IPS DF 6.9 (cell line): ENCODE results near the gene MLXIP.

ENCODE experiments used
- DNase-seq: peaks from one replicate; pipeline ENCODE4 v3.0.0-alpha.2; 2013; ENCODE audit warnings: low read depth, low spot score
- H3K27ac ChIP-seq: one replicate; pipeline ENCODE4 v1.5.1; 2013; ENCODE audit warnings: low read length, control low read depth
- H3K27me3 ChIP-seq: 2 replicates; pipeline ENCODE4 v1.6.1; 2013; ENCODE audit warnings: mild to moderate bottlenecking, low read length; ENCODE audit not compliant: control insufficient read depth, insufficient read depth
- H3K36me3 ChIP-seq: 2 replicates; pipeline ENCODE4 v1.6.1; 2013; ENCODE audit warnings: low read length; ENCODE audit not compliant: control insufficient read depth, insufficient read depth
- H3K4me1 ChIP-seq: 2 replicates; pipeline ENCODE4 v1.6.1; 2013; ENCODE audit warnings: low read length; ENCODE audit not compliant: control insufficient read depth, insufficient read depth
- H3K4me3 ChIP-seq: 2 replicates; pipeline ENCODE4 v1.5.1; 2013; ENCODE audit warnings: mild to moderate bottlenecking, low read length
- H3K9me3 ChIP-seq: 2 replicates; pipeline ENCODE4 v1.6.1; 2013; ENCODE audit warnings: low read length, inconsistent platforms; ENCODE audit not compliant: control insufficient read depth, insufficient read depth
- WGBS: extraction: QIAGEN DNeasy Blood & Tissue Kit; methylation state at CpG from one replicate; pipeline ENCODE4 v1.1.7; 2013; ENCODE audit warnings: mixed read lengths, missing lambda C conversion rate; ENCODE audit not compliant: insufficient read length, insufficient coverage; 5-methylcytosine and 5-hydroxymethylcytosine counted together

Gene MLXIP

GRCh38 chr12:122126713-122127597, 48.4 kb downstream of the MLXIP start:
- Histone ChIP-seq H3K27ac (no peak overlapping the region), H3K36me3 (peaks cover 9% of the 10 kb centered on the region; the same call in 1 of the 2 replicates)
- WGBS: no CpG with 5 or more reads among the region's 15 CpGs

GRCh38 chr12:122127839-122128238, 49.3 kb downstream of the MLXIP start:
- no CpG with 5 or more reads among the region's 13 CpGs for WGBS
- Histone ChIP-seq H3K9me3 (no peaks in the 10 kb centered on the region), H3K4me3 (no peak overlapping the region), H3K27me3 (no peaks in the 10 kb centered on the region), H3K36me3 (peaks cover 13% of the 10 kb centered on the region; the same call in 1 of the 2 replicates), H3K4me1 (no peaks in the 10 kb centered on the region), H3K27ac (no peak overlapping the region)
- DNase-seq: no peak

More at GRCh38 chr12:122126713-122127597, 48.4 kb downstream of the MLXIP start:
- DNase-seq: no peak
- H3K27me3 ChIP-seq: no peaks in the 10 kb centered on the region
- no peaks in the 10 kb centered on the region for H3K4me1 ChIP-seq
- H3K9me3 ChIP-seq: no peaks in the 10 kb centered on the region
- no peak overlapping the region; the same call in 1 of the 2 replicates for H3K4me3 ChIP-seq

- no peak for DNase-seq
- Histone ChIP-seq H3K9me3 (no peaks in the 10 kb centered on the region), H3K4me1 (no peaks in the 10 kb centered on the region), H3K27me3 (no peaks in the 10 kb centered on the region), H3K4me3 (no peak overlapping the region), H3K36me3 (peaks cover 13% of the 10 kb centered on the region; the same call in 1 of the 2 replicates), H3K27ac (no peak overlapping the region)
- WGBS: no CpG with 5 or more reads among the region's 5 CpGs
Observed at GRCh38 chr12:122128481-122128880, 49.9 kb downstream of the MLXIP start.

GRCh38 chr12:122129131-122129530, 50.6 kb downstream of the MLXIP start:
- no peak overlapping the region for H3K27ac ChIP-seq
- H3K9me3 ChIP-seq: no peaks in the 10 kb centered on the region
- H3K27me3 ChIP-seq: no peaks in the 10 kb centered on the region
- H3K4me1 ChIP-seq: no peaks in the 10 kb centered on the region
- H3K36me3 ChIP-seq: peaks cover 13% of the 10 kb centered on the region; the same call in 1 of the 2 replicates
- DNase-seq: no peak
- H3K4me3 ChIP-seq: no peak overlapping the region
- no CpG with 5 or more reads among the region's 13 CpGs for WGBS

GRCh38 chr12:122130150-122130549, 51.6 kb downstream of the MLXIP start:
- WGBS: no CpG with 5 or more reads among the region's 17 CpGs
- Histone ChIP-seq H3K27ac (no peak overlapping the region), H3K9me3 (no peaks in the 10 kb centered on the region)

GRCh38 chr12:122133192-122133950, 54.8 kb downstream of the MLXIP start:
- no peak overlapping the region for H3K27ac ChIP-seq

More at GRCh38 chr12:122130150-122130549, 51.6 kb downstream of the MLXIP start:
- no peaks in the 10 kb centered on the region for H3K4me1 ChIP-seq
- H3K27me3 ChIP-seq: no peaks in the 10 kb centered on the region
- no peak for DNase-seq
- H3K4me3 ChIP-seq: no peak overlapping the region
- peaks cover 13% of the 10 kb centered on the region; the same call in 1 of the 2 replicates for H3K36me3 ChIP-seq

GRCh38 chr12:122135437-122136031, 57.0 kb downstream of the MLXIP start:
- Histone ChIP-seq H3K4me3 (no peak overlapping the region; the same call in 1 of the 2 replicates), H3K36me3 (0 out of 2 replicates have a peak, but pooled peaks cover 4% of the 10 kb centered on the region), H3K4me1 (peaks cover 4% of the 10 kb centered on the region; the same call in 1 of the 2 replicates), H3K27ac (no peak overlapping the region), H3K9me3 (no peaks in the 10 kb centered on the region), H3K27me3 (no peaks in the 10 kb centered on the region)
- no CpG with 5 or more reads among the region's 18 CpGs for WGBS
- DNase-seq: no peak

More at GRCh38 chr12:122133192-122133950, 54.8 kb downstream of the MLXIP start:
- Histone ChIP-seq H3K9me3 (no peaks in the 10 kb centered on the region), H3K36me3 (peaks cover 13% of the 10 kb centered on the region; the same call in 1 of the 2 replicates), H3K4me1 (peaks cover 4% of the 10 kb centered on the region; the same call in 1 of the 2 replicates), H3K27me3 (no peaks in the 10 kb centered on the region), H3K4me3 (no peak overlapping the region)
- no CpG with 5 or more reads among the region's 28 CpGs for WGBS
- no peak for DNase-seq

- DNase-seq: no peak
- Histone ChIP-seq H3K36me3 (peaks cover 12% of the 10 kb centered on the region), H3K27ac (no peak overlapping the region), H3K9me3 (peaks cover 4% of the 10 kb centered on the region), H3K4me3 (no peak overlapping the region), H3K27me3 (no peaks in the 10 kb centered on the region), H3K4me1 (peaks cover 4% of the 10 kb centered on the region; the same call in 1 of the 2 replicates)
- WGBS: no CpG with 5 or more reads among the region's 10 CpGs
Observed at GRCh38 chr12:122137229-122137628, 58.7 kb downstream of the MLXIP start.

GRCh38 chr12:122137681-122138080, 59.1 kb downstream of the MLXIP start:
- Histone ChIP-seq H3K36me3 (peaks cover 15% of the 10 kb centered on the region), H3K27me3 (no peaks in the 10 kb centered on the region), H3K9me3 (peaks cover 8% of the 10 kb centered on the region), H3K4me1 (peaks cover 4% of the 10 kb centered on the region; the same call in 1 of the 2 replicates), H3K27ac (no peak overlapping the region), H3K4me3 (no peak overlapping the region)
- no peak for DNase-seq
- WGBS: no CpG with 5 or more reads among the region's 11 CpGs

- Histone ChIP-seq H3K27ac (no peak overlapping the region), H3K4me1 (peaks cover 4% of the 10 kb centered on the region; the same call in 1 of the 2 replicates), H3K4me3 (no peak overlapping the region), H3K27me3 (no peaks in the 10 kb centered on the region), H3K9me3 (peaks cover 11% of the 10 kb centered on the region), H3K36me3 (peaks cover 20% of the 10 kb centered on the region)
- WGBS: no CpG with 5 or more reads among the region's 11 CpGs
- DNase-seq: no peak
Observed at GRCh38 chr12:122138181-122138580, 59.6 kb downstream of the MLXIP start.
